HG02852 (cell line): Measurements from ENCODE around the gene KANSL1.

Source experiments
- ATAC-seq: cut with Tn5 transposase; IDR thresholded peaks from one replicate; pipeline ENCODE4 v1.9.1; 2021; ENCODE audit warnings: mild to moderate bottlenecking, moderate library complexity; ENCODE audit not compliant: unreplicated experiment

KANSL1 gene

GRCh38 chr17:46144246-46144645 is 49.0 kb downstream of the KANSL1 start:
- no peak for ATAC-seq

DNA sequence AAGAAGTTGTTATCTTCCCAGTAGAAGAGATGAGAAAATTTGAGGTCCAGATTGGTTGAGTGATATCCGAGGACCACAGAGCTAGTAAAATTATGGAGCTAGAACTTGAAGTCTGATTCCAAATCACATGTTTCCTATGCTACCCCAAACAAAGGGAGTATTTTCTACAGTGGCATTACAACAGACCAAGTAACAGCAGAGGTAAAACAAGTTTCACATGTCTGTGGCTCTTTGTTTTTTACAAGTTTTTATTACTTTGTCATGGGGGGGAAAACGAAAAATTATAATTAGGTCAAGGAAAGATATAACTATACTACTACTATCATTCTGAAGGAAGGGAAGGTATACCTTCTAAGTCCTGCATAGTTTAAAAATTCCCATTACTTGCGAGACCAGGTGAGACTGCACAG is 49.4 kb downstream of the KANSL1 start:
- no peak for ATAC-seq

DNA sequence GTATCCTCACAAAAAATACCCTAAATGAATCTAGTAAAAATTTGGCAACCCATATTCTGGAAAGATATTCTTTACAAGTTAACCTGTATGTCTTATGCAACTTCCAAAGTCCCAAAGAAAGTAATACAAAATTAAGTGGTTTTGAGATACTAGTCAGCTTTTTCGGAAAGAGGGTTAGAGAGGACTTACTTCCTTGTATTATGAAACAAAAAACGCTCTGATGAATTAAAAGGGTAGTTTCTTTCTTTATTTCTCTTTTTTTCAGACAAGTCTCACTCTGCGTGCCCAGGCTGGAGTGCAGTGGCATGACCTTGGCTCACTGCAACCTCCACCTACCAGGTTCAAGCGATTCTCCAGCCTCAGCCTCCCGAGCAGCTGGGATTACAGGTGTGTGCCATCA is 51.6 kb downstream of the KANSL1 start:
- ATAC-seq, result no peak

DNA sequence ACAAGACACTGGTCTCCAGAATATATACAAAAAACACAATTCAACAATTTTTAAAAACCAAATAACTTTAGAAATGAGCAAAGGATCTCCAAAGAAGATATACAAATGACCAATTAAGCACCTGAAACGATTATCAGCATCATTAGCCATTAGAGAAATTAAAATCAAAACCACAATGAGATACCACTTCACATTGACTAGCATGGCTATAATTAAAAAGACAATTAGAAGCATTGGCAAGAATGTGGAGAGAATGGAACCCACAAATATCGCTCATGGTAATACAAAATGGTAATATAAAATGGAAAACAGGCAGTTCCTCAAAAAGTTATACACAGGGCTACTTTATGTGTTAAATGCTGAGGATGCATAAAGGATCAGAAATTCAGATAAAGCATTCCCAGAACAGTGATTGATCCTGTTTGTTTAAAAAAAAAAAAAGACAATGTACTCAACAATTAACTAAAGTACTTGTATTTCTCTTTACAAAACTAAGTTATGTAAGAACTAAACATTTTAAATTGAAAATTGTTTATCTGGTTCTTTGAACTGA is 52.5 kb downstream of the KANSL1 start:
- ATAC-seq, result no peak

- no peak for ATAC-seq
These were observed 53.6 kb downstream of the KANSL1 start for GRCh38 chr17:46139432-46140210.

- no peak for ATAC-seq
These were observed 54.8 kb downstream of the KANSL1 start for GRCh38 chr17:46138473-46138872.

GRCh38 chr17:46136820-46137219 is 56.4 kb downstream of the KANSL1 start:
- no peak for ATAC-seq

DNA sequence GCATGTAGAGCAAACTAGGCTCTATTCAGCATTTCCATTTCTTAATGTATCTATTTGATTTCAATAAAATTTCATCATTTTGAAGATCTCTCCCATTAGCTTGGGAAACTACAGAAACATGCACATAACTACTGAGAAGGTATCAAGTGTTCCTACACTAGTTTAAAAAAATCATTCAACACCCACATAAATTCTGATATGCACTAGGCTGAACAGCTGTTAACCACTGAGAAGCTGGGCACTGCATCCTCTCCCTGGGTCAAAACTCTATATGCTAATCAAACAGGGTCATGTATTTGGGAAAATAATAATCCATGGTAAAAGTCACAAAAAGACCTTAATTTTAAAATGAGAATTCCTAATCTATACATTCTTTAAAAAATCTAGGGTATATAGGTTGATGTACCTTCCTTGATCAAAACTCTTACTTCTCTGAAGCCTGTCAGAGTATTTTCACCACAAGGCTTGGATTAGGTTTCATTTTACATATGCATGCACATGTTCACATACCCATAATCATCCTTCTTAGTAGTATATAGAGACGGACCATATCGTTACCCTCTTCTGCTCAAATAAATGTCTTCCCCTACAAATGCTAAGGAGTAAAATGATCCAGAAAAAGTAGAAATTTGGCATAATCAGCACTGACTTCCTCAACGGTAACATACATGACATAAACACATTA is 57.2 kb downstream of the KANSL1 start:
- ATAC-seq, result no peak

GRCh38 chr17:46135126-46135812 is 58.0 kb downstream of the KANSL1 start:
- no peak for ATAC-seq

DNA sequence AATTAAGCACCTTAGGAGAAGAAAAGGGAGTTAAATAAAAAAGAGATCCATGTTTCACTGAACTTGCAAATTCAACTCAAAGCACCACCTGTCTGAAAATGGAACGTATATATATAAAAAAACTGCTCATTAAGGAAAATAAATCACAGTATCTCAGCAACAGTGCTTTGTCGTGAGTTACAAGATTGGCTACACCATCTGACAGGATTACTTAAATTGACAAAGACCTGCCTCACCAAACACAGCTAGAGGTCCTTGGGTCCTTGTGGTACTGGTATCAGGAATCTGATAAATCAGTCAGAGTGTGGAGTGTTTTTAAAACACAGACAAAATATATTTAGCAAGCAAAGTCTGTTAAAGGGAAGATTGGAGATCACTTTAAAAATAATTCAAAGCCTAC is 63.9 kb downstream of the KANSL1 start:
- ATAC-seq, result no peak

- no peak for ATAC-seq
These were observed 64.8 kb downstream of the KANSL1 start for GRCh38 chr17:46128453-46128852.

- ATAC-seq, result no peak
These were observed 65.7 kb downstream of the KANSL1 start for GRCh38 chr17:46127524-46127923.

- ATAC-seq, result no peak
These were observed 66.4 kb downstream of the KANSL1 start for GRCh38 chr17:46126840-46127239.

- no peak for ATAC-seq
These were observed 67.4 kb downstream of the KANSL1 start for GRCh38 chr17:46125831-46126230.

DNA sequence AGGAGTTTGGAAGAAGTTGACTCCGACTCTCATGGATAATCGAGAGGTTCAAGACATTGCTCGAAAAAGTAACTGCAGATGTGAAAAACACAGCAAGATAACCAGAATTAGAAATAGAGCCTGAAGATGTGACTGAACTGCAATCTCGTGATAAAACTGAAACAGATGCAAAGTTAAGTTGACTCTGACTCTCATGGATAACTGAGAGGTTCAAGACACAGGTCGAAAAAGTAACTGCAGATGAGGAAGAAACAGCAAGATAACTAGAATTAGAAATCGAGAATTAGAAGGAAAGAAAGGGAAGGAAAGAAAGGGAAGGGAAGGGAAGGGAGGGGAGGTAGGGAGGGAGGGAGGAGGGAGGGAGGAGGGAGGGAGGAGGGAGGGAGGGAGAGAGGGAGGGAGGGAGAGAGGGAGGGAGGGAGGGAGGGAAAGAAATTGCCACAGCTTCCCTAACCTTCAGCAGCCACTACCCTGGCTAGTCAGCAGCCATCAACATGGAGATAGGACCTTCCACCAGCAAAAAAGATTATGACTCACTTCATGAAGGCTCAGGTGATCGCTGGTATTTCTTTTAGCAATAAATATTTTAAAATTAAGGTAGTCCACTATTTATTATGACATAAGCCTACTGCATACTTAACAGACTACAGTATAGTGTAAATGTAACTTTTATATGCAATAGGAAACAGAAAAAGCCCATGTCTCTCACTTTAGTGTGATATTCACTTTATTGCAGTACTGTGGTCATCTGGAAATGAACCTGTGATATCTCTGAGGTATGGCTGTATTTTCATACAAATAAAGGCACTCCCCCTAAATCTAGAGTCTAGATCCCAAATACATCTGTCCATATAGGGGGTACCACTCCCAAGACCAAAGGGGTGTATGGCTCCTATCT is 68.3 kb downstream of the KANSL1 start:
- no peak for ATAC-seq

GRCh38 chr17:46123607-46124006 is 69.6 kb downstream of the KANSL1 start:
- ATAC-seq, result no peak

DNA sequence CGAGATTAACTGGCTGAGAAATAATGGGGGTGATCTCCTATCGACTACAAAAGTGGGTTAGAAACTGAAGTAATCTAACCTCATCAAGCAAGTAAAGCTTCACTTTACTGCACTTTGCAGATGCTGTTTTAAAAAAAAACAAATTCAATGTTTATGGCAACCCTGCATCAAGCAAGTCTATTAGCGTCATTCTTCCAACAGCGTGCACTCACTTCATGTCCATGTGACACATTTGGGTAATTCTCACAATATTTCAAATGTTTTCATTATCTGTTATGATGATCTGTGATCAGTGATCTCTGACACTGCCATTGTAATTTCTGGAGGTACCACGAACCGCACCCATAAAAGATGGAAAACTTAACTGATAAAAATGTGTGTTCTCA is 70.8 kb downstream of the KANSL1 start:
- no peak for ATAC-seq

DNA sequence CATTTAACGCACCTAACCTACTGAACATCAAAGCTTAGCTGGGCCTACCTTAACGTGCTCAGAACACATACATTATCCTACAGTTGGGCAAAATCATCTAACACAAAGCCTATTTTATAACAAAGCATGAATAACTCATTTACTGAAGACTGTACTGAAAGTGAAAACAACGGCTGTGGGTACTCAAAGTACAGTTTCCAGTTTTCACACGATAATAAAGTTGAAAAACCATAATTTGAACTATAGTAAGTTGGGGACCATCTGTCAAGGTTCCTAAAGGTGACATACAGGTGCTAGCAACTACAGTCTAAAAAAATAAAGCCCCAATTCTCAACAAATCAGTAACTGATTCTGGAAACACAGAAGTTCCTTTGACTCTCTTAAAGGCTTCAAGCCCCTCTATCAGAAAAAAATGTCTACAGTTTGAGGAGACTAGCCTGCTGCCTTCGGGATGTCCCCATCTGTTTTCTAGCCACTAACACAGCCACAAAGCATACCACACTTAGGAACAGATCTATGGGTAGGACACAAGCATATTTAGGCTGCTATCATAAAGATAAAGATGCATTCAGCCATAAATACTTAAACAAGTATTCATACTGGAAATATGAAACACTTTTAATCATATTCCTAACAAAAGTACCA is 71.3 kb downstream of the KANSL1 start:
- ATAC-seq, result no peak

DNA sequence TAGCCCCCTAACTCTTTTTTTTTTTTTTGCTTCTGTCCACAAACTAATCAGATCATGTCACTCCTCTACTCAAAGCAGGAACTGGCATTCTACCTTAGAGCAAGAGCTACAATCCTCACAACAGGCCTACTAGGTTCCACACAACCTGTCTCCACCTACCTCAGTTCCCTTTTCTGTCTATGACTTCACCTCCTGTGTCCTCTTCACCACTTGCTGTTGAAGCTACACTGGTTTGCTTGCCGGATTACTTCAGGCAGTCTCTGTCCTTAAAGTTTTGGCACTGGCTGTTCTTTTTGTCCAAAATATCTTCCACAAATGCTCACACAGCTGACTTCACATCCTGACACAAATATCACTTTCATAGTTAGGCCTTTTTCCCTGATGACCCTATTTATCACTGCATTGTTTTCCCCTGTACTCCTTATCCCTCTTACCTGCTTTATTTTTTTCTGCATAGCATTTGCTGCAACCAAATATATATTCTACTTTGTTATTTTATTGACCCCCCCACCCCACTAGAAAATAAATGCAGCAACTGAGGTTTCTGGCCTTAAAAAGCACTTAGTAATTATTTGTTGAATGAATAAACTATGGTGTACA is 72.0 kb downstream of the KANSL1 start:
- no peak for ATAC-seq

DNA sequence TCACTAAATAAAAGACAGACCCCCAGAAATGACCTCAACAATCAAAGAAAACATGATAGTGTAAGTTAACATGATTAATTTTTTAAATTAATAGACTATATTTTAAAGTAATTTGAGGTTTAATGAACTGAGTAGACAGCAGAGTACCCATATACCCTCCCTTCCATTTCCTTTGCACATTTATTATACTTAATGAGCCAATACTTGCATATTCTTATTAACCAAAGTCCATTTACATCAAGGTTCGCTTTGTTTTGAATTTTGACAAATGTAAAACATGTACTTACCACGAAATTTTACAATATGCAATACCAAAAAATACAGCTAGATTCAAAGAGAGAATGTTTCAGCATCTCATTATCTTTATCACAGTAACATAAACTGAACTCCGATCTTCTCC is 72.7 kb downstream of the KANSL1 start:
- ATAC-seq, result no peak
